ENCODE data around the gene KRT26. TPM values are rescaled to one million over a fixed set of nuclear protein-coding genes. Genes with fewer than 3 reads are reported as not detected.

Gene KRT26
- total RNA-seq, 1 donor from 2014 or later, result not detected

DNA sequence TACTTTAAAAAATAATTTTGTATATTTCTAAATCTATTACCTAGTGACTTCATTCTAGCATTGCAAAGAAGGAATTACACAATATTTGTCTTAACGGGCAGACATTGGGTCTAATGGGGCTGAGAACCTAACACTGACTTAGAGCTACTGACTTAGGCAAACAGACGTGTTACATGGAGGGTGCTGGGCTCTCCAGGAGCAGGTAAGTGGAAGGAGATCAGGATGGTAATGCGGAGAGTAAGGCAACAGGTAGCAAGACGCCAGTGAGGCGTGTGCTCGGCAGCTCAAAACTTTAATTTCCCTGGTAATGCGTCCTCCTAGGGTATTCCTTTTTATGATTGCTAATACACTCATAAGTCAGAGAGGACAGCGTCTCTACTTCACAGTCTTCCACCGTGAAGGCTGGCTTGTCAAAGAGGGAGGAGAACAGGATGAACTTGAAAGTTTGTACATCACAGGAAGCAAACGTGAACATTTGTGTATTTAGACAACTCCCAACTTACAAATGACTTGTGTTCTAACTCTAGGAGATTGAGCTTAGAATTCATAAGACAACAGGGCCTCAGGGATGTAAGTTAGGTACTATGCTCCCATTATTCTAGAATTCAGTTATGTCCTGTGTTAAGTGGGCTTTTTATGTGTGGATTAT, 23.1 kb upstream of the KRT26 start:
- Mint-ChIP-seq H3K4me1 (ENCODE audit: low read depth, unreplicated experiment) (peaks cover 7% of the 10 kb centered on the region), H3K9me3 (ENCODE audit: unreplicated experiment) (no peaks in the 10 kb centered on the region), H3K36me3 (ENCODE audit: unreplicated experiment) (no peaks in the 10 kb centered on the region), H3K27ac (ENCODE audit: unreplicated experiment) (no peak overlapping the region), H3K4me3 (ENCODE audit: unreplicated experiment) (no peak overlapping the region), H3K27me3 (ENCODE audit: unreplicated experiment) (no peaks in the 10 kb centered on the region)
- DNase-seq, result no peak
- TF ChIP-seq, protein P1, sequence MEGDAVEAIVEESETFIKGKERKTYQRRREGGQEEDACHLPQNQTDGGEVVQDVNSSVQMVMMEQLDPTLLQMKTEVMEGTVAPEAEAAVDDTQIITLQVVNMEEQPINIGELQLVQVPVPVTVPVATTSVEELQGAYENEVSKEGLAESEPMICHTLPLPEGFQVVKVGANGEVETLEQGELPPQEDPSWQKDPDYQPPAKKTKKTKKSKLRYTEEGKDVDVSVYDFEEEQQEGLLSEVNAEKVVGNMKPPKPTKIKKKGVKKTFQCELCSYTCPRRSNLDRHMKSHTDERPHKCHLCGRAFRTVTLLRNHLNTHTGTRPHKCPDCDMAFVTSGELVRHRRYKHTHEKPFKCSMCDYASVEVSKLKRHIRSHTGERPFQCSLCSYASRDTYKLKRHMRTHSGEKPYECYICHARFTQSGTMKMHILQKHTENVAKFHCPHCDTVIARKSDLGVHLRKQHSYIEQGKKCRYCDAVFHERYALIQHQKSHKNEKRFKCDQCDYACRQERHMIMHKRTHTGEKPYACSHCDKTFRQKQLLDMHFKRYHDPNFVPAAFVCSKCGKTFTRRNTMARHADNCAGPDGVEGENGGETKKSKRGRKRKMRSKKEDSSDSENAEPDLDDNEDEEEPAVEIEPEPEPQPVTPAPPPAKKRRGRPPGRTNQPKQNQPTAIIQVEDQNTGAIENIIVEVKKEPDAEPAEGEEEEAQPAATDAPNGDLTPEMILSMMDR (IDR thresholded peaks at IDR 0.05; ENCODE audit: partially characterized antibody, unreplicated experiment), result no peak

DNA sequence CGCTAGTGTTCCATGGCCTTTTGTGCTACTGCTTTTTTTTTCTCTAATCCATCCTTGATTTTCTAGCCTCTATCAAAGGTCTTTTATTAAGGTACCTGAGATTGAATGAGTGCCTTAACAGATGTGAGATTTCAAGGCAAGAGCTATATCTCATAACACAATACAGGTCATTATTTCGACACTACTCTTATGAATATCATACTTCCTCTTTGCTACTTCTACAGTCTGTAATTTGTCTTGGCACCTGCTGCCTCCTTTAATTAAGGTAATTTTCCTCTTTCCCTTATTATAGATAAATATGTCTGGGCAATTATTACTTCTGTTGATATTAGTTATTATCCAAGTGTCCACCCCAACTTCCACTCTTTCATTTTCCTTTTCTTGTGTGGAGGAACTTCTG, 22.5 kb upstream of the KRT26 start:
- no peaks in the 10 kb centered on the region for H3K27me3 Mint-ChIP-seq (ENCODE audit: unreplicated experiment)
- DNase-seq, result no peak
- no peaks in the 10 kb centered on the region for H3K9me3 Mint-ChIP-seq (ENCODE audit: unreplicated experiment)
- H3K36me3 Mint-ChIP-seq (ENCODE audit: unreplicated experiment), result no peaks in the 10 kb centered on the region
- no peak overlapping the region for H3K4me3 Mint-ChIP-seq (ENCODE audit: unreplicated experiment)
- no peak overlapping the region for H3K27ac Mint-ChIP-seq (ENCODE audit: unreplicated experiment)
- peaks cover 7% of the 10 kb centered on the region for H3K4me1 Mint-ChIP-seq (ENCODE audit: low read depth, unreplicated experiment)
- TF ChIP-seq, protein P1 (IDR thresholded peaks at IDR 0.05; ENCODE audit: partially characterized antibody, unreplicated experiment), result no peak

DNA sequence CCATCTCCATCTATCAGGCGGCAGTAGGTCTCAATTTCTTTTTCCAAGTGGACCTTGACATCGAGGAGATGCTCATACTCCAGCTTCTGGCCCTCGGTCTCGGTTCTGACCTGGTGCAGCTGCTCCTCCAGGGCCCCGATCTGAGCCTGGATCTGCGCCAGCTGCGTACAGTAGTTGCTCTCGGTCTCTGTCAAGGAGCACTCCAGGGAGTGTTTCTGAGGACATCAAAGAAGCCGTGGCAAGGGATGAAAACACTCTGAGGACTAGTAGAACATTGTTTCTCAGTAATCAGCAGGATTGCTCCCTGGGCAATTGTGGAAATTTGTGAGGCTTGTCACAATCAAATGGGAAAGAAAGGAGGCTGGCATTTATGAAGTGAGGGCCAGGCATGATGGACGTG, 21.8 kb upstream of the KRT26 start:
- no peak overlapping the region for H3K27ac Mint-ChIP-seq (ENCODE audit: unreplicated experiment)
- H3K4me3 Mint-ChIP-seq (ENCODE audit: unreplicated experiment), result no peak overlapping the region
- DNase-seq, result no peak
- H3K4me1 Mint-ChIP-seq (ENCODE audit: low read depth, unreplicated experiment), result peaks cover 7% of the 10 kb centered on the region
- TF ChIP-seq, protein P1 (IDR thresholded peaks at IDR 0.05; ENCODE audit: partially characterized antibody, unreplicated experiment), result no peak
- H3K36me3 Mint-ChIP-seq (ENCODE audit: unreplicated experiment), result no peaks in the 10 kb centered on the region
- H3K9me3 Mint-ChIP-seq (ENCODE audit: unreplicated experiment), result no peaks in the 10 kb centered on the region
- no peaks in the 10 kb centered on the region for H3K27me3 Mint-ChIP-seq (ENCODE audit: unreplicated experiment)

DNA sequence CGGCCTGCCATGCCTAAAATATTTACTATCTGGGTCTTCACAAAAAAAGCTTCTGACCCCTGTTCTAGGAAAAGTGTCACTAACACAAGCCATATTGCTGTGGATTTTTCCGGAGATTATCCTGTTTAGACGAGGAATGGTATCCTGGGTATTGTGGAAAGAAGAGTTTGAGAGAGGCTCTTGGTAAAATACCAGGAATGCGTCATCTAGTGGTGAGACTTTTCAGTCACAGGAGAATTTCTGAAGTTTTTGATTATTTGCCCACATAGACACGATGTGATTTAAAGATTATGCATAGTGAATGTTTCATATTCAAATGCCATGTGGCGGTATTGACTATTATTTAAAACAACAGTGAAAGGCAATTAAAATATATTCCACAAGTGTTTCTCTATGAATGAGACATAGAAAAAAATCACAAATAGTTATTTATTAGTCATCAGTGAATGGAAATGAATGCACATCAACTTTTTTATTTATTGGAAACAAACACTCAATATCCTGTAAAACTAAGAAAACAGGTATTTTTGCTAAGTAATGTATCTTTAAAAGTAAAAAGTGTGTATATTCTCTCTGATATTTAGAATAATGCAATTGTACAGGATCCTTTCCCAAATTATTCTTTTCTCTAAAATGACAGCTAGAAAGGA, 19.9 kb upstream of the KRT26 start:
- Mint-ChIP-seq H3K9me3 (ENCODE audit: unreplicated experiment) (no peaks in the 10 kb centered on the region), H3K4me3 (ENCODE audit: unreplicated experiment) (no peak overlapping the region), H3K4me1 (ENCODE audit: low read depth, unreplicated experiment) (peaks cover 7% of the 10 kb centered on the region), H3K27ac (ENCODE audit: unreplicated experiment) (no peak overlapping the region), H3K36me3 (ENCODE audit: unreplicated experiment) (no peaks in the 10 kb centered on the region), H3K27me3 (ENCODE audit: unreplicated experiment) (peaks cover 2% of the 10 kb centered on the region)
- TF ChIP-seq, protein P1 (IDR thresholded peaks at IDR 0.05; ENCODE audit: partially characterized antibody, unreplicated experiment), result peak; percentile 35
- DNase-seq, result no peak

DNA sequence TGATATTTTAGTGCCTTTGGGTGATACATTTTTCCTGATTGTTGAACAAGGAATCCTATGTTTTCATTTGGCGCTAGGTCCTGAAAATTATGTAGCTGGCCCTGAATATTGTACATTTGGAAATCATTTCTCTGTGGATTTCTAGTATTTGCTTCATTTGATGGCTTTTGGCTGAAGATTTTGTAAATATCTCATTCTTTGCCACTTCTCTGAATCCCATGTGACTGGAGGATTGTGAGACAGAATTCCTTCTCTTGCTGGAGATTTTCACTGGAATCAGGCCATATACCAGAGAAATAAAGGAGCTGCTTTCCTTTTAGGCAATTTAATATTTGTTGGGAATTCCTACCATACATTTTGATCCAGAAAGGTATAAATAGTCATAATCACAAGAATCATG, 19.1 kb upstream of the KRT26 start:
- no peaks in the 10 kb centered on the region for H3K9me3 Mint-ChIP-seq (ENCODE audit: unreplicated experiment)
- H3K36me3 Mint-ChIP-seq (ENCODE audit: unreplicated experiment), result no peaks in the 10 kb centered on the region
- no peak overlapping the region for H3K4me3 Mint-ChIP-seq (ENCODE audit: unreplicated experiment)
- H3K27me3 Mint-ChIP-seq (ENCODE audit: unreplicated experiment), result peaks cover 2% of the 10 kb centered on the region
- DNase-seq, result no peak
- TF ChIP-seq, protein P1 (IDR thresholded peaks at IDR 0.05; ENCODE audit: partially characterized antibody, unreplicated experiment), result no peak
- no peak overlapping the region for H3K27ac Mint-ChIP-seq (ENCODE audit: unreplicated experiment)
- peaks cover 5% of the 10 kb centered on the region for H3K4me1 Mint-ChIP-seq (ENCODE audit: low read depth, unreplicated experiment)
